ENCODE results near the gene RPS3.

RPS3 gene

DNA sequence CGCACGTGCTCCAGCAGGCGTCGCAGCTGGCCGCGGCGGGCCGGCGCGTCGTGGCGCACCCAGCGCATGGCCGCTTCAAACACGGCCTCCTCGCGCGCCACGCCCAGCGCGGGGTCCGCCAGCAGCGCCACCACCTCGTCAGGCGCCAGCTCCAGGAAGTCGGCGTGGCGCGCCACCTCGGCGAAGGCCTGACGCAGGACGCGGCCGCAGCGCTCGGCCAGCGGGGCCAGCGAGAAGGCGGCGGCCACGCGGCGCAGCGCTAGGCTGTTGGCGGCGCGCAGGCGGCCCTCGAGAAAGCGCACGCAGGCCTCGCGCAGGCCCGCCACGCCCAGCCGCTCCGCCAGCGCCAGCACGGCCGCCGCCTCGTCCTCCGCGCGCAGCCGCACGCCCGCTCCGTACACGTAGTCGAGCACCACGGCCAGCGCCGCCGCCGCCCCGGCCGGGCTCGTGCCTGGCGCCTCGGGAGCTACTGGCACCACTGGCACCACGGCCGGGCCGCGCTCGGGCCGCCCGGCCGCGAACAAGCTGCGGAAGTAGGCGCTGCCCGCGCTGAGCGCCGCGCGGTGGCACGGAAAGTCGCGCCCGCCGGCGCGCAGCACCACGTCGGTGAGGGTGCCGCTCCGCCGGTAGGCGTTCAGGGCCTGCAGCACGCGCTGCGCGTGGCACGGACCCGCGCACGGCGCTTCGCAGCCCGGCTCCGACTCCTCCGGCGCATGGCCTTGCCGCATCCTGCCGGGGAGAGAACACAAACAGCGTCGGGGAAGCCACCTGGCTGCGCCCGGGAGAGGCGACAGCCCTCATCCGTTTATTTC is 30.8 kb downstream of the RPS3 start:
- Histone ChIP-seq H3K9me3 (ENCODE audit: control insufficient read depth, insufficient read depth, low read depth, low read length) (peaks cover 10% of the 10 kb centered on the region), H3K4me3 (ENCODE audit: low read depth, low read length) (peak overlapping the region; percentile 56), H3K27ac (ENCODE audit: low read depth, low read length) (no peak overlapping the region), H3K9ac (ENCODE audit: low read length) (peak overlapping the region; percentile 12), H3K36me3 (ENCODE audit: control insufficient read depth, insufficient read depth, low read length) (no peaks in the 10 kb centered on the region), H3K27me3 (ENCODE audit: control insufficient read depth, insufficient read depth, low read length) (peaks cover 72% of the 10 kb centered on the region), H3K4me1 (ENCODE audit: control insufficient read depth, insufficient read depth, low read length) (peaks cover 26% of the 10 kb centered on the region)

DNA sequence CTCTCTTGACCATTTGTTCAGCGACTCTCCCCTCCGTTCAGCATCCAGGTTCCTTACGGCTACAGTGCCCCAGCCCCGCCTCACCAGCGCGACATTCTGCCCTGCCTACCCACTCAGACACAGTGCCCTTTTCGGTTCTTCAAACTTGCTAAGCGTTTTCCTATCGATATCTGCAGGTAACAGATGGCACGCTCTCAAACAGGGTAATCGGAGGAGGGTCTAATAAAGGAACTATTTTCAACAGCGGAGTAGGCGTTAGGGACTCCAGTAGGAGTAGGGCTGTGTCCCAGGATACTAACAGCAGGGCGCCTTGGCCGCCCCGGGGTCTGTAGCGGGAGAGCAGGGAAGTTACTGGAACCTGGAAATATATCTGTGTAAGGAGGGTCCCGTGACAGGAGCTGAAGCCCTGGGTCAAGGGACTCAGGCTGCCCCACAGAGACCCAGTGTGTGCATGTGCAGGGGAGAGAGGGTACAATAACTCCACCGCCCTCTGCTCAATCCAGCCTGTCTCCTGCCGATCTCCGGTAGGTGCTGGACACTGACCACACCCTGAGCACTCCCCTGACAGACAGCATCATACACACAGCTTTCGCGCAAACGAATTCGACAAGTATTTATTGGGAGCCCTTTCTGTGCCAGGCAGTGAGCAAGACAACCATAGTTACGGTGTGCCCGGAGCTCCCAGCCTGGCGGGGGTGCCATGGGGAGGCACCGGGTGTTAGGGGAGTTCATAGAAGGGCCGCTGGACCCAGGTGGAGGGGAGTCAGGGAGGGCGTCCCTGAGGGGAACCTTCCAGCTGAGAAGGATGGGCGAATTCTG is 31.6 kb downstream of the RPS3 start:
- peaks cover 72% of the 10 kb centered on the region for H3K27me3 ChIP-seq (ENCODE audit: control insufficient read depth, insufficient read depth, low read length)
- H3K4me3 ChIP-seq (ENCODE audit: low read depth, low read length), result peak overlapping the region; percentile 56
- peak overlapping the region; percentile 12 for H3K9ac ChIP-seq (ENCODE audit: low read length)

GRCh38 chr11:75431533-75432525 is 32.5 kb downstream of the RPS3 start:
- Histone ChIP-seq H3K9ac (ENCODE audit: low read length) (no peak overlapping the region), H3K9me3 (ENCODE audit: control insufficient read depth, insufficient read depth, low read depth, low read length) (peaks cover 10% of the 10 kb centered on the region), H3K27ac (ENCODE audit: low read depth, low read length) (no peak overlapping the region), H3K4me1 (ENCODE audit: control insufficient read depth, insufficient read depth, low read length) (peaks cover 24% of the 10 kb centered on the region), H3K36me3 (ENCODE audit: control insufficient read depth, insufficient read depth, low read length) (0 out of 2 replicates have a peak, but pooled peaks cover 4% of the 10 kb centered on the region), H3K4me3 (ENCODE audit: low read depth, low read length) (peak overlapping the region; percentile 54; the same call in 1 of the 2 replicates), H3K27me3 (ENCODE audit: control insufficient read depth, insufficient read depth, low read length) (peaks cover 70% of the 10 kb centered on the region)

More for the DNA sequence above, 31.6 kb downstream of the RPS3 start:
- Histone ChIP-seq H3K36me3 (ENCODE audit: control insufficient read depth, insufficient read depth, low read length) (no peaks in the 10 kb centered on the region), H3K4me1 (ENCODE audit: control insufficient read depth, insufficient read depth, low read length) (peaks cover 24% of the 10 kb centered on the region), H3K9me3 (ENCODE audit: control insufficient read depth, insufficient read depth, low read depth, low read length) (peaks cover 10% of the 10 kb centered on the region), H3K27ac (ENCODE audit: low read depth, low read length) (no peak overlapping the region)

- Histone ChIP-seq H3K27me3 (ENCODE audit: control insufficient read depth, insufficient read depth, low read length) (peaks cover 62% of the 10 kb centered on the region), H3K4me1 (ENCODE audit: control insufficient read depth, insufficient read depth, low read length) (peaks cover 24% of the 10 kb centered on the region), H3K36me3 (ENCODE audit: control insufficient read depth, insufficient read depth, low read length) (0 out of 2 replicates have a peak, but pooled peaks cover 4% of the 10 kb centered on the region), H3K9me3 (ENCODE audit: control insufficient read depth, insufficient read depth, low read depth, low read length) (peaks cover 10% of the 10 kb centered on the region), H3K27ac (ENCODE audit: low read depth, low read length) (no peak within 1 kb of the TSS), H3K9ac (ENCODE audit: low read length) (no peak within 1 kb of the TSS), H3K4me3 (ENCODE audit: low read depth, low read length) (peak within 1 kb of the TSS; percentile 54)
These were observed 33.6 kb downstream of the RPS3 start, which contains the start of gene KLHL35 for GRCh38 chr11:75432911-75433321. Gene KLHL35, minus strand, starts transcription at chr11:75433203. Its CDS starts 2,574 bp downstream, at chr11:75430629.

DNA sequence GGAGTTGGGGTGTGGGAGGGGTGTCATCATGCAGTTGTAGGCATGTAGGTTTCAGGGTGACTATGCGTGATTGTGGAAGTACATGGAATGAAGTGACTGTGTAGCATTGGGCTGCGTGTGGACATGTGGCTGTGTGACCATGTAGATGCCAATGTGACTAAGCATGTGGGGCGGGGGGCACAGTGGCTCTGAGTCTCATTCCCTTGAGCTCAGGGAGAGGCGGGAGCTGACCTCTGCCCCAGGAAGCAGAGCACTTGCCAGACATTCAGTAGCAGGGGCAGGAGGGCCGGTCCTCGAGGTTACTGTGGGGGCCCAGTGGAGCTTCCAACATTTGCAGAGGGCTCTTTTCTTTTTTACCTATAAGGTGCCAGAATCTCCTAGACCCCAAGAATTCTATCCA is 34.1 kb downstream of the RPS3 start:
- no peak overlapping the region for H3K9ac ChIP-seq (ENCODE audit: low read length)
- peaks cover 24% of the 10 kb centered on the region for H3K4me1 ChIP-seq (ENCODE audit: control insufficient read depth, insufficient read depth, low read length)
- 0 out of 2 replicates have a peak, but pooled peaks cover 4% of the 10 kb centered on the region for H3K36me3 ChIP-seq (ENCODE audit: control insufficient read depth, insufficient read depth, low read length)
- peaks cover 10% of the 10 kb centered on the region for H3K9me3 ChIP-seq (ENCODE audit: control insufficient read depth, insufficient read depth, low read depth, low read length)
- peak overlapping the region; percentile 54 for H3K4me3 ChIP-seq (ENCODE audit: low read depth, low read length)
- peaks cover 56% of the 10 kb centered on the region for H3K27me3 ChIP-seq (ENCODE audit: control insufficient read depth, insufficient read depth, low read length)
- H3K27ac ChIP-seq (ENCODE audit: low read depth, low read length), result no peak overlapping the region

- no peak overlapping the region for H3K9ac ChIP-seq (ENCODE audit: low read length)
- no peak overlapping the region for H3K4me3 ChIP-seq (ENCODE audit: low read depth, low read length)
- peaks cover 50% of the 10 kb centered on the region for H3K27me3 ChIP-seq (ENCODE audit: control insufficient read depth, insufficient read depth, low read length)
- H3K36me3 ChIP-seq (ENCODE audit: control insufficient read depth, insufficient read depth, low read length), result 0 out of 2 replicates have a peak, but pooled peaks cover 4% of the 10 kb centered on the region
- no peak overlapping the region for H3K27ac ChIP-seq (ENCODE audit: low read depth, low read length)
- peaks cover 6% of the 10 kb centered on the region for H3K9me3 ChIP-seq (ENCODE audit: control insufficient read depth, insufficient read depth, low read depth, low read length)
- peaks cover 29% of the 10 kb centered on the region for H3K4me1 ChIP-seq (ENCODE audit: control insufficient read depth, insufficient read depth, low read length)
These were observed 34.7 kb downstream of the RPS3 start for GRCh38 chr11:75434051-75434450.

DNA sequence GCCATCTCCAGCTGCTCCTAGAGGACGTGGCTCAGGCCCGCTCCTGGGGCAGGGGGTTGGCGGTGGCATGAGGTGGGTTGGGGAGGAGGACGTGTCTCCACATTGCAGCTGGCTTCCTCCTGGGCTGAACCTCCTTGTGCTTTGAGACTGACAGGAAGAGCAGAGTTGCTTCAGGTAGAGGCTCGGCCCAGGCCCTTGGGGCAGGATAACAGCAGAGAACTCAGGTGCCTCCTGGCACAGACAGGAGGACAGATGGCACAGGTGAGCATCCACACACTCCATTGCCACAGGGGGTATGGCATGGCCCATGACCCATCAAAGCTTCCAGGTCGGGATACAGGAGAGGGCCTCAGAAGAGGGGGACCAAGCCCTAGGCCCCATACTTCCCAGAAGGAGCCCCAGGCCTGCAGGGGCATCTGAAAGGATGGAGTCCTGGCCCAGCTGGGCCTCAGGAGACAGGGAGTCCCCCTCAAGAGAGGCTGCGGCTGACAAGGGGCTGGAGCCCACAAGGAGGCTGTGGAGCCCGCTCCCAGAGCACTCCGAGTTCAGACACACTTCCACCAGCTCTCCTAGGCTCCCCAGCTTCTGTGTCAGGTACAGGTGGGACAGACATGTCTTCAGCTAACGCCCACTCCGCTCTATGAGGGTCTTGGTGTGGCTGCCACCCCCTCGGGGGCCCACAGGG is 35.7 kb downstream of the RPS3 start:
- no peak overlapping the region for H3K27ac ChIP-seq (ENCODE audit: low read depth, low read length)

DNA sequence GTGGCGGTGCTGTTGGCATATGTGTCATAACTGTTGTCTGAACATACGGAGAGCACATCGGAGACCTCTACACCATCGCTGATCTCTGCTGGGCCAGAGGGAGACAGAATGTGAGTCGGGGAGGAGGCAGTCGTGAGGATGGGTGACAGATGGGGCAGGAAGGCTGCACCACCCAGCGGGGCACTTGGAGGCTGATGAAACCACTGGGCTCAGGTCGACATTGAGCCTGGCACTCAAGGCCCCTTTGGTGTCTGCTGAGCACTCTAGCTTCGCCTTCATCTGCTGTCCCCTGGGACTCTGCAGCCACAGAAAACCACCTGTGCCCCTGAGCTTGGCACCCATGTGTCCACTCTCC is 36.2 kb downstream of the RPS3 start:
- Histone ChIP-seq H3K4me1 (ENCODE audit: control insufficient read depth, insufficient read depth, low read length) (peaks cover 33% of the 10 kb centered on the region), H3K4me3 (ENCODE audit: low read depth, low read length) (no peak overlapping the region), H3K36me3 (ENCODE audit: control insufficient read depth, insufficient read depth, low read length) (0 out of 2 replicates have a peak, but pooled peaks cover 4% of the 10 kb centered on the region), H3K9me3 (ENCODE audit: control insufficient read depth, insufficient read depth, low read depth, low read length) (no peaks in the 10 kb centered on the region), H3K27ac (ENCODE audit: low read depth, low read length) (no peak overlapping the region), H3K9ac (ENCODE audit: low read length) (no peak overlapping the region), H3K27me3 (ENCODE audit: control insufficient read depth, insufficient read depth, low read length) (peaks cover 35% of the 10 kb centered on the region)

More for the DNA sequence above, 35.7 kb downstream of the RPS3 start:
- Histone ChIP-seq H3K27me3 (ENCODE audit: control insufficient read depth, insufficient read depth, low read length) (peaks cover 40% of the 10 kb centered on the region), H3K9me3 (ENCODE audit: control insufficient read depth, insufficient read depth, low read depth, low read length) (no peaks in the 10 kb centered on the region), H3K9ac (ENCODE audit: low read length) (no peak overlapping the region), H3K4me1 (ENCODE audit: control insufficient read depth, insufficient read depth, low read length) (peaks cover 34% of the 10 kb centered on the region), H3K36me3 (ENCODE audit: control insufficient read depth, insufficient read depth, low read length) (0 out of 2 replicates have a peak, but pooled peaks cover 4% of the 10 kb centered on the region), H3K4me3 (ENCODE audit: low read depth, low read length) (no peak overlapping the region)

GRCh38 chr11:75436806-75437205 is 37.5 kb downstream of the RPS3 start:
- Histone ChIP-seq H3K27ac (ENCODE audit: low read depth, low read length) (no peak overlapping the region), H3K4me1 (ENCODE audit: control insufficient read depth, insufficient read depth, low read length) (peaks cover 27% of the 10 kb centered on the region), H3K4me3 (ENCODE audit: low read depth, low read length) (no peak overlapping the region), H3K9me3 (ENCODE audit: control insufficient read depth, insufficient read depth, low read depth, low read length) (no peaks in the 10 kb centered on the region), H3K9ac (ENCODE audit: low read length) (no peak overlapping the region), H3K27me3 (ENCODE audit: control insufficient read depth, insufficient read depth, low read length) (peaks cover 23% of the 10 kb centered on the region), H3K36me3 (ENCODE audit: control insufficient read depth, insufficient read depth, low read length) (0 out of 2 replicates have a peak, but pooled peaks cover 4% of the 10 kb centered on the region)
